MM.1S (cell line): ENCODE measurements around the gene SRC.

Source experiments
- DNase-seq: peaks from one replicate; pipeline ENCODE4 v3.0.0-alpha.2; 2015
- H2AFZ ChIP-seq: fragments of 300-600 bp; sonication (generic); 2 replicates; pipeline ENCODE4 v1.6.0; 2016; ENCODE audit warnings: antibody characterized with exemption, low read length
- H3F3A ChIP-seq: fragments of 300-600 bp; sonication (generic); 2 replicates; pipeline ENCODE4 v1.6.1; 2016; ENCODE audit warnings: mild to moderate bottlenecking, antibody characterized with exemption, low read length, moderate library complexity, mixed read lengths; ENCODE audit not compliant: insufficient read depth
- H3K27ac ChIP-seq: fragments of 300-600 bp; sonication (generic); 2 replicates; pipeline ENCODE4 v1.5.1; 2016; ENCODE audit warnings: mild to moderate bottlenecking, low read length
- H3K27me3 ChIP-seq: fragments of 300-600 bp; sonication (generic); replicated peaks from 2 replicates; pipeline ENCODE4 v1.6.0; 2016; ENCODE audit warnings: low read length; ENCODE audit not compliant: insufficient read depth
- H3K36me3 ChIP-seq: fragments of 300-600 bp; sonication (generic); replicated peaks from 2 replicates; pipeline ENCODE4 v1.6.1; 2016; ENCODE audit warnings: mild to moderate bottlenecking, low read length, mixed read lengths; ENCODE audit not compliant: insufficient read depth
- H3K4me1 ChIP-seq: fragments of 300-600 bp; sonication (generic); 2 replicates; pipeline ENCODE4 v1.6.1; 2016; ENCODE audit warnings: low read length, mixed read lengths
- H3K4me2 ChIP-seq: fragments of 300-600 bp; sonication (generic); 2 replicates; pipeline ENCODE4 v1.6.0; 2016; ENCODE audit warnings: low read depth, low read length
- H3K4me3 ChIP-seq: fragments of 300-600 bp; sonication (generic); 2 replicates; pipeline ENCODE4 v1.5.1; 2016; ENCODE audit warnings: low read length, mixed read lengths
- H3K79me2 ChIP-seq: fragments of 300-600 bp; sonication (generic); 2 replicates; pipeline ENCODE4 v1.6.1; 2016; ENCODE audit warnings: mixed run types, low read length, mixed read lengths
- H3K9ac ChIP-seq: fragments of 300-600 bp; sonication (generic); 2 replicates; pipeline ENCODE4 v1.6.1; 2016; ENCODE audit warnings: low read length, mixed read lengths
- H3K9me2 ChIP-seq: fragments of 300-600 bp; sonication (generic); replicated peaks from 2 replicates; pipeline ENCODE4 v1.6.1; 2016; ENCODE audit warnings: mild to moderate bottlenecking, low read length, mixed read lengths; ENCODE audit not compliant: insufficient read depth
- H3K9me3 ChIP-seq: fragments of 300-600 bp; sonication (generic); replicated peaks from 2 replicates; pipeline ENCODE4 v1.6.1; 2016; ENCODE audit warnings: mild to moderate bottlenecking, low read length, mixed read lengths; ENCODE audit not compliant: insufficient read depth
- H4K20me1 ChIP-seq: fragments of 300-600 bp; sonication (generic); 2 replicates; pipeline ENCODE4 v1.6.1; 2016; ENCODE audit warnings: mild to moderate bottlenecking, low read length, moderate library complexity, mixed read lengths; ENCODE audit not compliant: insufficient read depth
- EZH2 ChIP-seq: fragments of 300-600 bp; sonication (generic); optimal IDR thresholded peaks from 2 replicates; pipeline ENCODE3; 2017; ENCODE audit warnings: low read depth, mild to moderate bottlenecking, antibody characterized with exemption, low read length, mixed read lengths
- EZH2phosphoT487 ChIP-seq: fragments of 300-600 bp; sonication (generic); IDR thresholded peaks from 2 replicates; pipeline ENCODE4 v1.6.1; 2018; ENCODE audit warnings: antibody characterized with exemption, low read length
- TF ChIP-seq, protein P1 (sequence below): fragments of 300-600 bp; sonication (generic); IDR thresholded peaks from 2 replicates; pipeline ENCODE4 v1.5.1; 2016; ENCODE audit warnings: antibody characterized with exemption, low read length, mixed read lengths

The SRC gene

DNA sequence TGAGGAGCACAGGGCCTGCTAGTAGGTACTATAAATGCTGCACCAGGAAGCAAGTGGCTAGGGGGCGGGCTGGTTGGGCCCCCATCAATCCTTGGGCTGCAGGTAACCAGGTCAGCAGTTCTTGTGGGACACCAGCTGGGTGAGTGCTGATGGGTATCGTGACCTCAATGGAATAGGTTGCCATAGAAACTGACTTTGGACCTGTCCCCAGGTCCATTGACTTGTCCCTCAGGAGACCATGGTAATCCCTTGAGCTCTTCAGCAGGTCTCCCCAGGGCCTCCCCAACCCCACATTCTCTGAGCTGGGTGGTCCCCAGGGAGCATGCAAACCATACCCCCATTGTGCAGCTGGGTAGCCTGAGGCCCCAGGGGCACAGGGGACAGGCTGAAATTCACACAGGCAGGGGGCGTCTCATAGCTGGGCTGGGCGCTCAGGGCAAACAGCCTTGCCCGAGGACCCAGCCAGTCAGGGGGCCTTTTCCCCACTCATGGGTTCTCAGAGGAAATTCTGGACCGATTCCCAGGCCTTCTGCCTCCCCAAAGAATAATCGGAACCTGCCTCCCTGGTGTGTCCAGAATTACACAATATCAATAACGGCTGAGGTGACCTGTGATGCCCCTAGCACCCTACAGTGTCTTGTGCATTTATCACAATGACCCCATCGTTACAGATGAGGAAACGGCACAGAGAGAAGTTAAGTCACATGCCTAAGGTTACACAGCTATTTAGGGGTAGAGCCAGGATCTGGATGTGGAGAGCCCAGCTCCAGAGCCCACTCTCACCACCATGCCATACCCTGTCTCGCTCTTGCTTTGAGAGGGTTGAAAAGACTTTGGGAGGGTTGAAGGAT lies 35.9 kb downstream of the SRC start:
- TF ChIP-seq, protein P1, sequence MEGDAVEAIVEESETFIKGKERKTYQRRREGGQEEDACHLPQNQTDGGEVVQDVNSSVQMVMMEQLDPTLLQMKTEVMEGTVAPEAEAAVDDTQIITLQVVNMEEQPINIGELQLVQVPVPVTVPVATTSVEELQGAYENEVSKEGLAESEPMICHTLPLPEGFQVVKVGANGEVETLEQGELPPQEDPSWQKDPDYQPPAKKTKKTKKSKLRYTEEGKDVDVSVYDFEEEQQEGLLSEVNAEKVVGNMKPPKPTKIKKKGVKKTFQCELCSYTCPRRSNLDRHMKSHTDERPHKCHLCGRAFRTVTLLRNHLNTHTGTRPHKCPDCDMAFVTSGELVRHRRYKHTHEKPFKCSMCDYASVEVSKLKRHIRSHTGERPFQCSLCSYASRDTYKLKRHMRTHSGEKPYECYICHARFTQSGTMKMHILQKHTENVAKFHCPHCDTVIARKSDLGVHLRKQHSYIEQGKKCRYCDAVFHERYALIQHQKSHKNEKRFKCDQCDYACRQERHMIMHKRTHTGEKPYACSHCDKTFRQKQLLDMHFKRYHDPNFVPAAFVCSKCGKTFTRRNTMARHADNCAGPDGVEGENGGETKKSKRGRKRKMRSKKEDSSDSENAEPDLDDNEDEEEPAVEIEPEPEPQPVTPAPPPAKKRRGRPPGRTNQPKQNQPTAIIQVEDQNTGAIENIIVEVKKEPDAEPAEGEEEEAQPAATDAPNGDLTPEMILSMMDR, result no peak
- Histone ChIP-seq H3F3A (peaks cover 4% of the 10 kb centered on the region; the same call in 1 of the 2 replicates), H3K36me3 (no peaks in the 10 kb centered on the region), H3K4me2 (no peak overlapping the region), H3K4me1 (peaks cover 10% of the 10 kb centered on the region), H3K27ac (no peak overlapping the region), H3K9me2 (no peaks in the 10 kb centered on the region), H4K20me1 (no peaks in the 10 kb centered on the region), H2AFZ (no peak overlapping the region), H3K4me3 (no peak overlapping the region), H3K27me3 (no peaks in the 10 kb centered on the region), H3K79me2 (no peaks in the 10 kb centered on the region), H3K9ac (no peak overlapping the region), H3K9me3 (no peaks in the 10 kb centered on the region)
- no peak for DNase-seq

- Histone ChIP-seq H3K9me2 (no peaks in the 10 kb centered on the region), H4K20me1 (no peaks in the 10 kb centered on the region), H3K27me3 (no peaks in the 10 kb centered on the region), H3K79me2 (no peaks in the 10 kb centered on the region), H3K4me2 (no peak overlapping the region), H3K4me1 (0 out of 2 replicates have a peak, but pooled peaks cover 3% of the 10 kb centered on the region), H3K4me3 (no peak overlapping the region), H3K36me3 (no peaks in the 10 kb centered on the region), H3K9me3 (no peaks in the 10 kb centered on the region), H3K9ac (no peak overlapping the region), H3K27ac (no peak overlapping the region), H2AFZ (no peak overlapping the region), H3F3A (no peaks in the 10 kb centered on the region)
- TF ChIP-seq, protein P1, result no peak
- TF ChIP-seq EZH2, result no peak
- no peak for TF ChIP-seq EZH2phosphoT487
- no peak for DNase-seq
Observed at GRCh38 chr20:37382482-37383120, 36.7 kb downstream of the SRC start.

DNA sequence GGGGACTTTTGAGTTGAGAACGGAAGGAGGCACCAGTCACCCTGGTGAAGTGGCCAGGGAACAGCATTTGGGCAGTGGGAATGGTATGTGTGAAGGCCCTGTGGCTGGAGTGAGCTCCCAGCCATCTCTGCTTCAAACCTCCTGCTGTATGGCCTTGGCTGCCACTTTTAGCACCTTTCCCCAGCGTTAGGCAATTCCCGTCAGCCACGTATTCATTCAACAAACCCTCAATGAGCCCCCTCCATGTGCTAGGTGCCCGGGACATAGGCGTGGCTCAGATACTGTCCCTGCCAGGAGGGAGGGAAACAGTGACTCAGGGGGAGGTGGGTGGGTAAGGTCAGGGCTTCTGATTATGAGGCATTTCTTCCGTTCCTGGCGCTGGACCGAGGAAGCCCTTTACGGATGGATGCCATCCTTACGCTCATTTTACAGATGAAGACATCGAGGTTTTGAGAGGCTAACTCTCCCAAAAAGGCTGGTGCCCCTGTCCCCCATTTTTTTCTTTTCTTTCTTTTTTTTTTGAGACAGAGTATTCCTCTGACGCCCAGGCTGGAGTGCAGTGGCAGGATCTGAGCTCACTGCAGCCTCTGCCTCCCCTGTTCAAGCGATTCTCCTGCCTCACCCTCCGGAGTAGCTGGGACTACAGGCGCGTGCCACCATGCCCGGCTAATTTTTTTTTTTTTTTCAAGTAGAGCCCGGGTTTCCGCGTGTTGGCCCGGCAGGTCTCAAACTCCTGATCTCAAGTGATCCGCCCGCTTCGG lies 37.5 kb downstream of the SRC start:
- Histone ChIP-seq H3K4me2 (no peak overlapping the region), H3K9me3 (no peaks in the 10 kb centered on the region), H3K9me2 (no peaks in the 10 kb centered on the region), H2AFZ (no peak overlapping the region), H4K20me1 (no peaks in the 10 kb centered on the region), H3K4me3 (no peak overlapping the region), H3K27ac (no peak overlapping the region), H3K9ac (no peak overlapping the region), H3K36me3 (no peaks in the 10 kb centered on the region), H3K27me3 (no peaks in the 10 kb centered on the region), H3F3A (no peaks in the 10 kb centered on the region), H3K4me1 (0 out of 2 replicates have a peak, but pooled peaks cover 3% of the 10 kb centered on the region), H3K79me2 (no peaks in the 10 kb centered on the region)
- DNase-seq, result no peak
- TF ChIP-seq EZH2 (no peak), EZH2phosphoT487 (no peak)
- TF ChIP-seq, protein P1, result no peak
